GM21423 (cell line): ENCODE measurements around the gene TOLLIP.
"Not testable (repeated sequence)": the region's sequence is repeated elsewhere in the genome, so short reads cannot be mapped to it uniquely, and the experiment has no call there.

Source experiments
- ATAC-seq: cut with Tn5 transposase; IDR thresholded peaks from one replicate; pipeline ENCODE4 v1.9.1; 2021; ENCODE audit warnings: mild to moderate bottlenecking, moderate library complexity; ENCODE audit not compliant: unreplicated experiment

TOLLIP gene

GRCh38 chr11:1344056-1344635, 34.7 kb upstream of the TOLLIP start:
- ATAC-seq: no peak

GRCh38 chr11:1343391-1344055, 34.1 kb upstream of the TOLLIP start:
- ATAC-seq: no peak

- ATAC-seq: no peak
Observed at GRCh38 chr11:1342946-1343345, 33.5 kb upstream of the TOLLIP start.

GRCh38 chr11:1341928-1342524, 32.6 kb upstream of the TOLLIP start:
- no peak for ATAC-seq

GRCh38 chr11:1341226-1341625, 31.8 kb upstream of the TOLLIP start:
- ATAC-seq: not testable (repeated sequence)

GRCh38 chr11:1340111-1340510, 30.7 kb upstream of the TOLLIP start:
- no peak for ATAC-seq

GRCh38 chr11:1339066-1339675, 29.7 kb upstream of the TOLLIP start:
- no peak for ATAC-seq

- no peak for ATAC-seq
Observed at GRCh38 chr11:1338201-1339065, 29.0 kb upstream of the TOLLIP start.

- ATAC-seq: no peak
Observed at GRCh38 chr11:1337647-1338007, 28.2 kb upstream of the TOLLIP start.

GRCh38 chr11:1336836-1337646, 27.6 kb upstream of the TOLLIP start:
- ATAC-seq: no peak

GRCh38 chr11:1335811-1336761, 26.7 kb upstream of the TOLLIP start:
- no peak for ATAC-seq

GRCh38 chr11:1335264-1335810, 25.9 kb upstream of the TOLLIP start:
- ATAC-seq: no peak

- no peak for ATAC-seq
Observed at GRCh38 chr11:1333860-1334259, 24.4 kb upstream of the TOLLIP start.

- ATAC-seq: no peak
Observed at GRCh38 chr11:1333091-1333772, 23.8 kb upstream of the TOLLIP start.

- ATAC-seq: no peak
Observed at GRCh38 chr11:1330473-1330872, 21.0 kb upstream of the TOLLIP start.

GRCh38 chr11:1327064-1327460, 17.6 kb upstream of the TOLLIP start:
- ATAC-seq: no peak

- no peak for ATAC-seq
Observed at GRCh38 chr11:1326435-1327063, 17.1 kb upstream of the TOLLIP start.

GRCh38 chr11:1323774-1324173, 14.3 kb upstream of the TOLLIP start:
- no peak for ATAC-seq
